Non-pigmented ciliary epithelial cell (primary cell): Measurements from ENCODE around the gene RFC5.
"Not testable (repeated sequence)": the region's sequence is repeated elsewhere in the genome, so short reads cannot be mapped to it uniquely, and the experiment has no call there.

Experiments used
- DNase-seq: peaks from one replicate; pipeline ENCODE4 v3.0.0-alpha.2; 2010; ENCODE audit warnings: low read depth

RFC5 gene

GRCh38 chr12:118015944-118016343 is 559 bp upstream of the RFC5 start:
- DNase-seq = no peak

- DNase-seq = no peak
Observed at GRCh38 chr12:118017926-118018325, 1.4 kb downstream of the RFC5 start.

GRCh38 chr12:118020036-118020435 is 3.5 kb downstream of the RFC5 start:
- DNase-seq = no peak

- DNase-seq = not testable (repeated sequence)
Observed at GRCh38 chr12:118022097-118022727, 5.7 kb downstream of the RFC5 start.

- no peak for DNase-seq
Observed at GRCh38 chr12:118022728-118023109, 6.2 kb downstream of the RFC5 start.

GRCh38 chr12:118023301-118023860 is 6.9 kb downstream of the RFC5 start:
- DNase-seq = no peak

- no peak for DNase-seq
Observed at GRCh38 chr12:118025168-118025567, 8.7 kb downstream of the RFC5 start.

GRCh38 chr12:118029166-118029565 is 12.7 kb downstream of the RFC5 start:
- DNase-seq = no peak

- no peak for DNase-seq
Observed at GRCh38 chr12:118032188-118032587, 15.7 kb downstream of the RFC5 start.

GRCh38 chr12:118033323-118033722 is 16.8 kb downstream of the RFC5 start:
- DNase-seq = no peak

- DNase-seq = no peak
Observed at GRCh38 chr12:118033902-118034301, 17.4 kb downstream of the RFC5 start.

- DNase-seq = no peak
Observed at GRCh38 chr12:118034429-118035189, 18.1 kb downstream of the RFC5 start.

GRCh38 chr12:118035190-118036041 is 18.9 kb downstream of the RFC5 start:
- no peak for DNase-seq

- DNase-seq = no peak
Observed at GRCh38 chr12:118036672-118037411, 20.3 kb downstream of the RFC5 start.

GRCh38 chr12:118038137-118038536 is 21.6 kb downstream of the RFC5 start:
- DNase-seq = no peak

- DNase-seq = no peak
Observed at GRCh38 chr12:118042091-118042490, 25.6 kb downstream of the RFC5 start.

GRCh38 chr12:118044075-118044474 is 27.6 kb downstream of the RFC5 start:
- no peak for DNase-seq

- no peak for DNase-seq
Observed at GRCh38 chr12:118044577-118044976, 28.1 kb downstream of the RFC5 start.

- no peak for DNase-seq
Observed at GRCh38 chr12:118046430-118046829, 29.9 kb downstream of the RFC5 start.

GRCh38 chr12:118050972-118051910 is 34.7 kb downstream of the RFC5 start:
- DNase-seq = no peak
